Measurements from ENCODE around the gene CARD11. TPM values are rescaled to one million over a fixed set of nuclear protein-coding genes. Genes with fewer than 3 reads are reported as not detected.

CARD11 gene
- total RNA-seq = 0.31 TPM

- DNase-seq = no peak
These were observed at the start of gene CARD11 for GRCh38 chr7:3043544-3044371. Gene CARD11 (minus strand): TSS chr7:3043867. CDS start chr7:2958506, 85,361 bp downstream.

- DNase-seq = no peak
These were observed 48.8 kb upstream of the CARD11 start for GRCh38 chr7:3092468-3092867.

- no peak for DNase-seq
These were observed 48.0 kb upstream of the CARD11 start for GRCh38 chr7:3091631-3092030.

GRCh38 chr7:3089493-3089892, 45.8 kb upstream of the CARD11 start:
- DNase-seq = no peak

- no peak for DNase-seq
These were observed 43.6 kb upstream of the CARD11 start for GRCh38 chr7:3087243-3087755.

GRCh38 chr7:3083350-3083749, 39.7 kb upstream of the CARD11 start:
- no peak for DNase-seq

GRCh38 chr7:3082831-3083230, 39.2 kb upstream of the CARD11 start:
- DNase-seq = no peak

DNA sequence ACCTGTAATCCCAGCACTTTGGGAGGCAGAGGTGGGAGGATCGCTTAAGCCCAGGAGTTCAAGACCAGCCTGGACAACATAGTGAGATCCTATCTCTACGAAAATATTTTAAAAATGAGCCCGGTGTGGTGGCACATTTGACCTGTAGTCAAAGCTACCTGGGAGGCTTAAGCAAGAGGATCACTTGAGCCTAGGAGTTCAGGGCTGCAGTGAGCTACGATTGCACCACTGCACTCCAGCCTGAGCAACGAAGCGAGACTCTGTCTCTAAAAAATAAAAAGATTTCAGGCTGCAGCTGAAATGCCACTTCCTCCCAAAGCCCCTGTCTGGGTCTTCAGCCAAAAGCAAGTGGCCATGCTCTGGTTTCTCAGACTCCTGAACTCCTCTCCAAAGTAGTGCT, 38.7 kb upstream of the CARD11 start:
- DNase-seq = no peak

DNA sequence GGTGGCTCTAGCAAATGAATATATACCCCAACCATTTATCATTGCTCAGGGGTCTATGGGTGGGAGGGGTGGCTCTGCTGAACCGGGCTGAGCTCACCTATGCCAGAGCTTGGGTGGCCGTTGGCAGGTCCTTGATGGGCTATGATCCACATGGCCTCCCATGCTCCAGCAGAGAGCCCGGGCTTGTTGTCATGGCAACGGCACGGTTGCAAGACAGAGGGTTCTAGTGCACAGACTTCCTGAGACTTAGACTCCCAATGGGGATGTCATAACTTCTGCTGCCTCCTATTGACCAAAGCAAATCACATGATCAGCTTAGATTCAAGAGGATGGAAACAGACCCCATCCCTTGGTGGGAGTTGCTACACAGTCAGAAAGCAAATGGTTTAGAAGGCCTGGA, 36.4 kb upstream of the CARD11 start:
- DNase-seq = no peak

DNA sequence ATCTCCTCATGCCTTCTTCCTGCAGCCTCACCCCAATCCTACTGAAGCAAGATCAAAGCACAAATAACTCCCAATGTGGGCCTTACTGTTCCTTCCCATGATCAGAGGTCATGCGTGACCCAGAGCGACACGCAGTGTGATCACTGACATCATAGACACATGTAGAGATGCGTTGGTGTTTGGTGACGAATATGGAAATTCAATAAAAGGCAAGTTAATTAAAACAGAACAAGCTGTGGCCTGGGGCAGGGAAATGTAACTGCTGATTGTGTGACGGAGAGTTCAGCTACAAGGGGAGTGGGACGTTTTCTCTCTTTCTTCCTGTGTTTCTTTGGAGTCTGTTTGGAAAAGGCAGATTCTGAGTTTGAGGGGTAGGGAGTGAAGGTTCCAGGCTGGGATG, 34.8 kb upstream of the CARD11 start:
- DNase-seq = no peak

- no peak for DNase-seq
These were observed 33.0 kb upstream of the CARD11 start for GRCh38 chr7:3076700-3077099.

GRCh38 chr7:3076163-3076562, 32.5 kb upstream of the CARD11 start:
- no peak for DNase-seq

DNA sequence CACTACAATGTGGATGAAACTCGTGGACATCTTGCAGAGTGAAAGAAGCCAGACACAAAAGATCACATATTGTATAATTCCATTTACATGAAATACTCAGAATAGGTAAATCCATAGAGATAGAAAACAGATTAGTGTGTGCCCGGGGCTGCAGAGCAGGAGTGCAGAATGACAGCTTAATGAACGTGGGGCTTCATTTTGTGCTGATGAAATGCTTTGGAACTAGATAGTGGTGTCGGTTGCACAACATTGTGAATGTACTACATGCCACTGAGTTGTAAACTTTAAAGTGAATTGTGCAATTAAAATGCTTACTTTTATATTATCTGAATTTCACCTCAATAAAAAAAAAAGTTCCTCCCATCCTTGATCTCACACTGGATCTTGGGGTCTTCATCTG, 31.8 kb upstream of the CARD11 start:
- no peak for DNase-seq

- DNase-seq = no peak
These were observed 30.8 kb upstream of the CARD11 start for GRCh38 chr7:3074459-3074821.

DNA sequence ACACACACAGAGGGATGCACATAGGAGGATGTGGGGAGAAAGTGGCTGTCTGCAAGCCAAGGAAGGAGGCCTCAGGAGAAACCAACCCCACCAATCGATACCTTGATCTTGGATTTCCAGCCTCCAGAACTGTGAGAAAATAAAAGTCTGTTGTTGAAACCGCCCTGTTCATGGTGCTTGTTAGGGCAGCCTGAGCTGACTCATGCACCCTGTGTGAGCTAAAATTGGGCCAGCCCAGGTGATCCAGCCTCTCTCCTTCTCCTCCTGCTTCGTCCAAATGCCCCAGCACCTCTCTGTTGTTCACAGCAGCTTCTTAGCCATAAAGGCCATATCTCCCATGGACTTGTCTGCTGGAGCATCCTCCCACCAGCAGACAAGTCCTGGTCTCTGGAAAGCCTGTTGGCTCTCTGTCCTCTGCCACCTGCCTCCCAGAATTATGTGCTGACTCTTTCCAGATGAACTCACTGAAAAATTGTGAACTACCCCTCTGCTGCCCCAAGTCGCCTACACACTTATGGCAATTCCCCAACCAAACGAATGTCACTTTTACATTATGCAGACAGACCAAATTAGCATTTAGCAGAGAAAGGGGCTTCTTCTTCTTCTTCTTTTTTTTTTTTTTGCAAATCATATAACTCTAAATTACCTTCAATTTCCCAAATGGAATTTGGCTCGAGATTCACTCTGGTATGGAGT, 30.2 kb upstream of the CARD11 start:
- DNase-seq = no peak

DNA sequence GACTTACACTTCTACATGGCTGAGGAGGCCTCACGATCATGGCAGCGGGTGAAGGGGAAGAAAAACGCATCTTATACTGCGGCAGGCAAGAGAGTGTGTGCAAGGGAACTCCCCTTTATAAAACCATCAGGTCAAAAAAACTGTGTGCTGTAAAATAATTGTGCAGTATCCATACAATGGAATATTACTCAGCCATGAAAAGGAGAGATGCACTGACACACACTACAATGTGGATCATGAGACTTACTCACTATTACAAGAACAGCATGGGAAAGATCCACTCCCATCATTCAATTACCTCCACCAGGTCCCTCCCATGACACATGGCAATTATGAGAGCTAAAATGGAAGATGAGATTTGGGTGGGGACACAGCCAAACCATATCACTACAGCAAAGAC, 27.2 kb upstream of the CARD11 start:
- DNase-seq = no peak

DNA sequence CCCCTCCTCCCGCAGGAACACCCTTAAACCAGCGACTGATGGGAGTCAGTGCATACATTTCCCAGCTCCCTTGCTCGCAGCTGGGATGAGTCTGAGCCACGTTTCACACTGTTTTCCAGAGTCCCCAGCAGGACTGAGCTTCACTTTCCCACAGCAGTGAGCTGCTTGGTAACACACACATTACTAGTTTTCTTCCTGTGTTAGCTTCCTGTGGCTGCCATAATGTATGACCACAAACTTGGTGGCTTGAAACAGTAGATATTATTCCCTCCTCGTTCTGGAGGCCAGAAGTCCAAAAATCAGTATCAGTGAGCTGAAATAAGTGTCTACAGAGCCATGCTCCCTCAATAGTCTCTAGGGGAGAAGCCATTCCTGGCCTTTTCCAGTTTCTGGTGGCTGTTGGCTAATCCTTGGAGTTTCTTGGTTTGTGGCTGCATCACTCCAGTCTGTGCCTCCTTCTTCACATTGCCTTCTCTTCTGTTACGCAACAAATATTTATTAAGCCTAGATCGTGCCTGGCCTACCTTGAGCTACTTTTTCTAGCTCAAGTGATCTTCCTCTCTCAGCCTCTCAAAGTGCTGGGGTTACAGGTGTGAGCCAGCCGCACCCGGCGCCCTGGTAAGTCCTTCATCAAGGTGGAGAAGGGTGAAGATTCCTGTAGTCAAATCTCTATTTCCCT, 26.2 kb upstream of the CARD11 start:
- DNase-seq = no peak

- DNase-seq = no peak
These were observed 24.9 kb upstream of the CARD11 start for GRCh38 chr7:3068530-3068929.

DNA sequence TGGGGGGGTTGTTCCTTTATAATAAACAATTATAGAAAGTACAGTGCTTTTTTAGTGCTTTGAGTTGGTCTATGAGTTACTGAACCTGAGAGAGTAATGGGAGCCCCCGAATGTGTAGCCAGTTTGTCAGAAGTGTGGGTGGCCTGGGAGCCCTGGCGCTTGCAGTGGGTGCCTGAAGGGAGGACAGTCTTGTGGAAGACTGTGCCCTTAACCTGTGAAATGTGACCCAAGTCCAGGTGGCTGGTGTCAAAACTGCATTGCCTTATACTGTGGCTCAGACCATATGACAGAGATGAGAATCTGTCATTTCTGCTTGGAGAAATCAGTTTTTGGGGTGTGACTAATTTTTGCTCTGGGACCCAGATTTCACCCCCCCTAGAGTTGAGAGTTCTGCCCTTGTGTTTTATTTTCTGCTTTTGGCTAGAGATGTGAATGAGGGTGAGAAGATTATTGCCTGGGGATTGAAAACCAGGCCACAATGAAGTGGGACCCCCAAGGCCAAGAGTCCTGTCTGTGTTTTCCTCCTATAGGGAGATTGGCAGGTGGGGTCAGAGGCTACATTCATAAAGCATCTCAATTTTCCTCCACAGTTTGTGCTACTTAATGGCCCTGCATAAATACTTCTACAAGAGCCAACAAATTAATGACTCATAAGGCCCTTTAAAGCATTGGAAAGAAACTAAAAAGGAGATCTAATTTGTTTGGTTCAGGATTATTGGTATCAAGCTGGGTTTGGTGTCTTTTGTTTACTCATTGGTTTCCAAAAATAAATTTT, 24.1 kb upstream of the CARD11 start:
- no peak for DNase-seq

DNA sequence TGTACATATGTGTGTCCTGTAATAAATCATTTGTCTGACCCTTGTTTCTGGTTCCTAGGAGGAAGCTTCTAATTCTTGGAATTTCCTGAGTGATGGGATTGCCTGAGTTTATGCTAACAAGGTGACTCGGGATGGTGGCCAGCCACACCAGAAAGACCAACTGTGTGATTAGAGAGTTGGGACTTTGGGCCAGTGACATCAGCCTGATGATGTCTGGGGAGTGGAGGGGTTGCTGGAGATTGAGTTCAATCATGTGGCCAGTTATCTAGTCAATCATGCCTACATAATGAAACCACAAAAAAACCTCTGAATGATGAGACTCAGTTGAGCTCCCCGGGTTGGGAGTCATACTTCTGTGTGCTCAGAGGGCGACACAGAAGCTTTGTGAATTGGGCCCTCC, 23.5 kb upstream of the CARD11 start:
- no peak for DNase-seq

DNA sequence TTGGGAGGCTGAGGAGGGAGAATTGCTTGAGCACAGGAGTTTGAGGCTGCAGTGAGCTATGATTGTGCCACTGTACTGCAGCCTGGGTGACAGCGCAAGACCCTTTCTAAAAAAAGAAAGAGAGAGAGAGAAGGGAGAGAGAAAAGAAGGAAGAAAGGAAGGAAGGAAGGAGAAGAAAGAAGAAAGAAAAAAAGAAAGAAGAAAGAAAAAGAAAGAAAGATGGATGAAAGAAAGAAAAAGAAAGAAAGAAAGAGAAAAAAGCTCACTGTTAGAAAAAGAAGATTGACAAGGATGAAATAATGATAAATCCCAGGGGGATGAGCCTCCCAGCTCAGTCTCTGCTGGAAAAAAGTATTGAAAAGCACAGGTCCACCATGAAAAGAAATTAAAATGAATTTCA, 22.8 kb upstream of the CARD11 start:
- DNase-seq = no peak

DNA sequence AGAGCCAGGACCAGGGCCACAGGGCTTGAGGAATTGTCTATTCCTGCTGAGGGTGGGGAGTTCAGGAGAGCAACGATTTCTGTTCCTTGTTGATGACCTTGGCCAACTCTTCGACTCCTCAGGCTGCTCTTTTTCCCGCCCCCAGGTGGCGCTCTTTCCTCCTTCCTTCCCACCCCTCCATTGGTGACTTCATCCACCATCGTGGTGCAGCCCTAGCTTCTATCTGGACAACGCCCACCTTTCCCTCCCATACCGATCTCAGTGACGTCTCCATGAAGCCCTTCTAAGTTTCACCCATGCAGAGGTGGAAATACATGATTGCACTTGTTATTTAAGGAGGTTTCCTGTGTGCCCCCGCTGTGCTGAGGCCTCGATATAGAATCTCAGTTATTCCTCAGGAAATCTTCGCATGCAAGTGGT, 22.1 kb upstream of the CARD11 start:
- no peak for DNase-seq

Data from occipital lobe (tissue), 2 donors.